AG09309 (cell line): Measurements from ENCODE around the gene CELSR1.
"Not testable (repeated sequence)": the region's sequence is repeated elsewhere in the genome, so short reads cannot be mapped to it uniquely, and the experiment has no call there.

Experiments
- DNase-seq: peaks from one replicate; pipeline ENCODE4 v3.0.0-alpha.2; 2010; ENCODE audit warnings: low read depth
- H3K4me3 ChIP-seq: 2 replicates; pipeline ENCODE4 v1.5.1; 2011; ENCODE audit warnings: mild to moderate bottlenecking, low read depth, low read length, moderate library complexity; ENCODE audit not compliant: control insufficient read depth
- TF ChIP-seq, protein P1 (sequence below): IDR thresholded peaks from 2 replicates; pipeline ENCODE4 v1.5.1; 2011; ENCODE audit warnings: mild to moderate bottlenecking, low read depth, low read length, inconsistent platforms; ENCODE audit not compliant: insufficient read depth, control insufficient read depth; ENCODE audit errors: missing control alignments

Gene CELSR1

DNA sequence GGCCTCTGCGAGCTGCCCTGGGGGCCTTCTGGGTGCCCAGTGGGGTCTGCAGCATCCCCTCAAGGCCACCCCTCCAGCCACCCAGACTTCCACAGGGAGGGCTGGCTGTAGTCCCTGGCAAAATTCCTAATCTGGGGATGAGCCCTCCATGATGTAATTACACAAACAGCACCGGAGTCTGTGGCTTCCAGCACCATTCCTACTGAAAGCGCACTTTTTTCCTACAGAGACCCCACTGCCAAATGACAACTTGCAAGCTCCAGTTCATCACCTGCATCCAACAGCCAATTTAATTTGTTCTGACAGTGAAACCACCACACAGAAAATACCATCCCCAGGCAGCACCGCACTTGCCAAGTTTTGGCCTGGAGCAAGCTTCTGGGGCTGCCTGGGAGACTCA, 131.5 kb downstream of the CELSR1 start:
- TF ChIP-seq, protein P1, sequence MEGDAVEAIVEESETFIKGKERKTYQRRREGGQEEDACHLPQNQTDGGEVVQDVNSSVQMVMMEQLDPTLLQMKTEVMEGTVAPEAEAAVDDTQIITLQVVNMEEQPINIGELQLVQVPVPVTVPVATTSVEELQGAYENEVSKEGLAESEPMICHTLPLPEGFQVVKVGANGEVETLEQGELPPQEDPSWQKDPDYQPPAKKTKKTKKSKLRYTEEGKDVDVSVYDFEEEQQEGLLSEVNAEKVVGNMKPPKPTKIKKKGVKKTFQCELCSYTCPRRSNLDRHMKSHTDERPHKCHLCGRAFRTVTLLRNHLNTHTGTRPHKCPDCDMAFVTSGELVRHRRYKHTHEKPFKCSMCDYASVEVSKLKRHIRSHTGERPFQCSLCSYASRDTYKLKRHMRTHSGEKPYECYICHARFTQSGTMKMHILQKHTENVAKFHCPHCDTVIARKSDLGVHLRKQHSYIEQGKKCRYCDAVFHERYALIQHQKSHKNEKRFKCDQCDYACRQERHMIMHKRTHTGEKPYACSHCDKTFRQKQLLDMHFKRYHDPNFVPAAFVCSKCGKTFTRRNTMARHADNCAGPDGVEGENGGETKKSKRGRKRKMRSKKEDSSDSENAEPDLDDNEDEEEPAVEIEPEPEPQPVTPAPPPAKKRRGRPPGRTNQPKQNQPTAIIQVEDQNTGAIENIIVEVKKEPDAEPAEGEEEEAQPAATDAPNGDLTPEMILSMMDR: no peak
- H3K4me3 ChIP-seq: no peak overlapping the region
- no peak for DNase-seq

DNA sequence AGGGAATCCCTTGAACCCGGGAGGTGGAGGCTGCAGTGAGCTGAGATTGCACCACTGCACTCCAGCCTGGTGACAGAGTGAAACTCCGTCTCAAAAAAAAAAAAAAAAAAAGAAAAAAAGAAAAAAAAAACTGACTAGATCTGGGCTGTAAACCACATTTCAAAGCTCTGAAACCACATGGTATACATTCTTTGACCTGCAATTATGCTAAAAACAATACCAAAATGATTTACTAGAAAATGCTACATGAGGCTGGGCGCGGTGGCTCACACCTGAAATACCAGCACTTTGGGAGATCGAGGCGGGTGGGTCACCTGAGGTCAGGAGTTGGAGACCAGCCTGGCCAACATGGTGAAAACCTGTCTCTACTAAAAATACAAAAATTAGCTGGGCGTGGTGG, 133.5 kb downstream of the CELSR1 start:
- H3K4me3 ChIP-seq, DNase-seq: not testable (repeated sequence)

DNA sequence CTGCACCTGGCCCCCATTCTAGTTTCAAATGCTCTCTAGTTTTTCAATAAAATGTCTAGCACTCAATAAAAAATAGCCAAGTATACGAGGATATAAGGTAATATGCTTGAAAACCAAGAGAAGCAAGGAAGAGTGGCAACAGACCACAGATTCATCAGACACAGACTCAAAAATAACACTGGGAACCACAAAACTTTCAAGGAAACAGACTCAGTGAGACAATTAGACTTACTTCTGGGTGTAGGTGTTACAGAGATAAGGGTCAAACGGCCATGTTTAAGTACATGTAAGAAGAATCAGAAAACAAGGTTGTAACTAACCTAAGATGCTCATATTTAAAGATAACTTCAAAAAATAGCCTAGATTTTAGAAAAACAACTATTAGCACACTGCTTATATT, 134.9 kb downstream of the CELSR1 start:
- TF ChIP-seq, protein P1: no peak
- H3K4me3 ChIP-seq: no peak overlapping the region
- no peak for DNase-seq

DNA sequence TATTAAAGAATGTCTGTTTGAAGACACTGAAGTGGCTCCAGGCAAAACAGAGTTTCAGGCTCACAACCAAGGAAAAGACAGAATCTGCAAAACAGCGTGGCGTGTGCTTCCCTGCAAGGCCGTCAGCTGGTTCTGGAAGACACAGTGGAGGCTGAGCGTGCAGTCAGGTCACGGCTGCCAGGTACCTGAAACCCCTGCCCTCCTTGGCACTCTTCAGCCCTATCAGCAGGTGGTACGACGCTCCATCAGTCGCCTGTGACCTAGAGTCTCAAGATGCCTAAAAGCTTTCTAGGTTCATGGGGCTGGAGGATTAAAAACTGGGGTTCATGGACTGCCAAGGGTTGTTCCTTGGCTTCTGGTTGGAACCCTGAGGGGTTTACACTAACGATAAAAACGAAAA, 136.1 kb downstream of the CELSR1 start:
- no peak overlapping the region for H3K4me3 ChIP-seq
- TF ChIP-seq, protein P1: no peak
- DNase-seq: no peak

DNA sequence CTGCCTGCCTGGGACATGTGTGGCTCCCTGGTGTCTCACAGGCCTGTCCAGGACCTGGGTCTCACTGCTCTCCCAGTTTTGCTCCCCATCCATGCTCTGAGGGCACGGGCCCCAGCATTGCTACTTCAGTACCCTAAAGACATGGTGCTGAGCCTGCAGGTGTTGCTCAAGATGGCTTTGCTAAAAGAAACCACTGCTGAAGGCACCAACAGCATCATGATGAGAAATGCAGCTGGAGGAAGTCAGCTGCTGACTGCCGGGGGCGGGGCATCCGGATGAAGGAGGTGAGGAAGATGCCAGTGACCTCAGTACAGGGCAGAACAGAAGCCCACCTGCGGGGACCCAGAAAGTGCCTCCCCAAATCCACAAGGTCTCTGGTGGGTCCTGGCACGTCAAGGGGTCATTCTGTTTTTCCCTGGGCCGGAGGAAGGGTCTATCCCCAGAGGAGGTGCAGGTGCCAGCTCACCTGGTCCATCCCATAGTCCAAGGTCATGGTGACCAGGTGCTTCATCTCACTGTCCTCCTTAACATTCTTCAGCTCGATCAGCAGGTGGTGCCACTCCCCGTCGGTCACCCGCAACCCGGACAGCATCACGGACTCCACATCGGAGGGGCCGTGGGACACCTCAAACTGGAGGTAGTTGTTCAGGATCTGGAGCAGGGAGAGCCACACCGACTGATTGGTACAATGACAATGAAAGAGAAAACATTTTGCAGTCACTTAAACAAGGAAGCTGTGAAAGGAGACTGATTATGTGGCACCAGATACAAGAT, 138.0 kb downstream of the CELSR1 start:
- TF ChIP-seq, protein P1: no peak
- no peak overlapping the region for H3K4me3 ChIP-seq
- no peak for DNase-seq

DNA sequence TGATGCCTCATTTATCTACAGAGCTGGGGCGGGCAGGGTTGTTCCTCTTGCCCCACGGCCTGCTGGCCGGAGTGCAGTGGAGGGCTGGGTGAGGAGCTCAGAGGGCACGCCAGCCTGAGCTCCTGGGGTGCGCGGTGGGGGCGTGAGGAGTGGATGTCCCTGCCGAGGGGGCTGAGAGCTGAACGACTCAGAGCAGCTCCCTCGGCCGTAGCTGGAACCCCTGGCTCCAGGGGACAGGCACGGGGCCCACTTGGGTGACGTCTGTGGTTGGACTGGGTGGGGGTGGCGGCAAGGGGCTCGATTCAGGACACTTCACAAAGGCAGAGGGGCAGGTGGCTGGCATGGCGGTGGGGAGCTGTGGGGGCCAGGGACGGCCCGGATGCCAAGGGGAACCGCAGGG, 139.5 kb downstream of the CELSR1 start:
- no peak overlapping the region for H3K4me3 ChIP-seq
- DNase-seq: no peak
- TF ChIP-seq, protein P1: no peak

DNA sequence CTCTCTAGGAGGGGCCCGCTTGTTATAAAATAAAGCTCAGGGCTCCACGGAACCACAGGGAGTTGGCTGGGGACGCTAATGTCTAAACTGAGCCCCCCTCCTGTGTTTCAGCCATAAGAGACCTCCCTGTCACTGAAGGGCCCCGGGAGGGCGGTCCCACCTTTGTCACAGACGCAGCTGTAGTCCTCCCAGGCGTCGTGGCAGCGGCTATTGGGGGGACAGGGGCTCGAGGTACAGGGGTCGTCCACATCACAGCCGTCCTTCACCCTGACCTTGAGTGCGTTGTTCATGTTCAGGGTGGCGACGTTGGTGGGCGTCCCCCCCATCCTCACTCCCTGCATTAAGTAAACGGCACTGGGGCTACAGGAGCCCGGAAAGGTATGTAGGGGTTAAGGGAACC, 139.9 kb downstream of the CELSR1 start:
- H3K4me3 ChIP-seq: no peak overlapping the region
- TF ChIP-seq, protein P1: no peak
- no peak for DNase-seq

DNA sequence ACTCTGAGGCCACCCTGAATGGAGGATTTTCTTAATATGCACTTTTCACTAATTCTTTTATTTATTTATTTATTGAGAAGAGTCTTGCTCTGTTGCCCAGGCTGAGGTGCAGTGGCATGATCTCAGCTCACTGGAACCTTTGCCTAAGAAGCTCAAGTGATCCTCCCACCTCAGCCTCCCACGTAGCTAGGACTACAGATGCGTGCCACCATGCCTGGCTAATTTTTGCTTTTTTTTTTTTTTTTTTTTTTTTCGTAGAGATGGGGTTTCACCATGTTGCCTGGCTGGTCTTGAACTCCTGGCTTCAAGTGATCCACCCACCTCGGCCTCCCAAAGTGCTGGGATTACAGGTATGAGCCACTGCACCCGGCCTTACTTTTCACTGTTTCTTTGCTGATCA, 140.4 kb downstream of the CELSR1 start:
- DNase-seq, H3K4me3 ChIP-seq: not testable (repeated sequence)
